Fibroblast of lung (primary cell): ENCODE measurements around the gene PKNOX2.

Experiments
- CTCF ChIP-seq, 2 donors: IDR thresholded peaks in 1 of 2; conservative IDR thresholded peaks in 1 of 2; 1 replicate in 1 of 2; 2 replicates in 1 of 2; pipeline ENCODE4 v1.5.1; 2011 to 2012; ENCODE audit warnings: low read length in 2 of 2, control low read depth in 1 of 2, inconsistent platforms in 1 of 2, low read depth in 1 of 2, mild to moderate bottlenecking in 1 of 2
- EZH2 ChIP-seq: IDR thresholded peaks from 2 replicates; pipeline ENCODE4 v1.5.1; 2012; ENCODE audit warnings: low read length, control low read depth, mild to moderate bottlenecking; ENCODE audit errors: missing control alignments

GRCh38 chr11:125384825-125385224 lies 220.3 kb downstream of the PKNOX2 start:
- no peak for TF ChIP-seq CTCF (conservative IDR thresholded peaks at IDR 0.05 in 1 of 2, IDR thresholded peaks at IDR 0.05 in 1 of 2; ENCODE audit: low read depth in 1 of 2, low read length in 2 of 2)
- no peak for TF ChIP-seq EZH2
